H9 (cell line): ENCODE data around the gene LAMP2. TPM values are rescaled to one million over a fixed set of nuclear protein-coding genes. Genes with fewer than 3 reads are reported as not detected.
A peak's percentile ranks its signal among the peaks of the same experiment; 100 is the strongest.

Experiments
- DNase-seq: peaks from one replicate; pipeline ENCODE4 v3.0.0-alpha.2; 2017
- H2AFZ ChIP-seq: one replicate; pipeline ENCODE4 v1.6.1; 2013; ENCODE audit warnings: mild to moderate bottlenecking, low read length, control low read depth, moderate library complexity
- H2AK5ac ChIP-seq: 2 replicates; pipeline ENCODE4 v1.6.1; 2013; ENCODE audit warnings: low read length, control low read depth, mixed read lengths; ENCODE audit not compliant: insufficient read length
- H2BK120ac ChIP-seq: one replicate; pipeline ENCODE4 v1.6.1; 2013; ENCODE audit warnings: low read depth, mild to moderate bottlenecking, low read length, control low read depth, inconsistent platforms; ENCODE audit not compliant: poor library complexity, severe bottlenecking
- H2BK12ac ChIP-seq: 2 replicates; pipeline ENCODE4 v1.6.1; 2013; ENCODE audit warnings: low read length, control low read depth, mixed read lengths, low read depth; ENCODE audit not compliant: insufficient read length
- H2BK15ac ChIP-seq: 2 replicates; pipeline ENCODE4 v1.6.1; 2013; ENCODE audit warnings: low read depth, low read length, control low read depth
- H2BK20ac ChIP-seq: one replicate; pipeline ENCODE4 v1.6.1; 2013; ENCODE audit warnings: low read depth, mild to moderate bottlenecking, low read length, control low read depth, inconsistent platforms; ENCODE audit not compliant: poor library complexity, severe bottlenecking
- H2BK5ac ChIP-seq: 2 replicates; pipeline ENCODE4 v1.6.1; 2013; ENCODE audit warnings: low read length, control low read depth, mixed read lengths; ENCODE audit not compliant: insufficient read length
- H3K14ac ChIP-seq: 2 replicates; pipeline ENCODE4 v1.6.1; 2013; ENCODE audit warnings: low read length, control low read depth; ENCODE audit not compliant: insufficient read depth
- H3K18ac ChIP-seq: 2 replicates; pipeline ENCODE4 v1.6.1; 2013; ENCODE audit warnings: low read depth, mild to moderate bottlenecking, mixed read lengths, low read length, control low read depth; ENCODE audit not compliant: insufficient read length
- H3K23ac ChIP-seq: 2 replicates; pipeline ENCODE4 v1.6.1; 2013; ENCODE audit warnings: low read length, control low read depth, mixed read lengths, low read depth; ENCODE audit not compliant: insufficient read length
- H3K23me2 ChIP-seq: 2 replicates; pipeline ENCODE4 v1.6.1; 2013; ENCODE audit warnings: low read depth, mild to moderate bottlenecking, mixed read lengths, low read length, control low read depth; ENCODE audit not compliant: insufficient read length, poor library complexity, severe bottlenecking
- H3K27ac ChIP-seq: 2 replicates; pipeline ENCODE4 v1.5.1; 2013; ENCODE audit warnings: low read length, control low read depth, mixed read lengths, low read depth; ENCODE audit not compliant: insufficient read length
- H3K27me3 ChIP-seq: 2 replicates; pipeline ENCODE4 v1.6.1; 2013; ENCODE audit warnings: low read length, control low read depth, inconsistent platforms; ENCODE audit not compliant: insufficient read depth
- H3K4ac ChIP-seq: 2 replicates; pipeline ENCODE4 v1.6.1; 2013; ENCODE audit warnings: low read depth, mild to moderate bottlenecking, control low read depth, inconsistent platforms, low read length, moderate library complexity
- H3K4me1 ChIP-seq: 2 replicates; pipeline ENCODE4 v1.6.1; 2013; ENCODE audit warnings: low read length, control low read depth, inconsistent platforms; ENCODE audit not compliant: insufficient read depth
- H3K4me2 ChIP-seq: 2 replicates; pipeline ENCODE4 v1.6.1; 2013; ENCODE audit warnings: low read length, control low read depth, mixed read lengths; ENCODE audit not compliant: insufficient read length, insufficient read depth
- H3K56ac ChIP-seq: 2 replicates; pipeline ENCODE4 v1.6.1; 2013; ENCODE audit warnings: low read depth, mild to moderate bottlenecking, mixed read lengths, low read length, control low read depth; ENCODE audit not compliant: insufficient read length
- H3K79me1 ChIP-seq: 2 replicates; pipeline ENCODE4 v1.6.1; 2013; ENCODE audit warnings: low read depth, mild to moderate bottlenecking, moderate library complexity, low read length, control low read depth, inconsistent platforms; ENCODE audit not compliant: insufficient read depth, poor library complexity, severe bottlenecking
- H3K79me2 ChIP-seq: 2 replicates; pipeline ENCODE4 v1.6.1; 2013; ENCODE audit warnings: low read length, control low read depth, inconsistent platforms; ENCODE audit not compliant: insufficient read depth
- H3K9ac ChIP-seq: 2 replicates; pipeline ENCODE4 v1.6.1; 2013; ENCODE audit warnings: low read length, control low read depth, mixed read lengths; ENCODE audit not compliant: insufficient read length; ENCODE audit errors: extremely low read depth
- H3K9me3 ChIP-seq: one replicate; pipeline ENCODE4 v1.6.1; 2013; ENCODE audit warnings: low read depth, low read length, inconsistent platforms; ENCODE audit not compliant: control insufficient read depth
- H3T11ph ChIP-seq: one replicate; pipeline ENCODE4 v1.6.1; 2013; ENCODE audit warnings: mild to moderate bottlenecking, low read length, control low read depth, inconsistent platforms
- H4K20me1 ChIP-seq: one replicate; pipeline ENCODE4 v1.6.1; 2013; ENCODE audit not compliant: control insufficient read depth, insufficient read length, insufficient read depth
- H4K5ac ChIP-seq: 2 replicates; pipeline ENCODE4 v1.6.1; 2013; ENCODE audit warnings: low read depth, mild to moderate bottlenecking, mixed read lengths, low read length, control low read depth; ENCODE audit not compliant: insufficient read length
- H4K8ac ChIP-seq: replicated peaks from 2 replicates; pipeline ENCODE4 v1.6.1; 2013; ENCODE audit warnings: low read length, control low read depth, mixed read lengths, low read depth; ENCODE audit not compliant: insufficient read length
- H4K91ac ChIP-seq: 2 replicates; pipeline ENCODE4 v1.6.1; 2013; ENCODE audit warnings: low read depth, mild to moderate bottlenecking, moderate library complexity, mixed read lengths, low read length, control low read depth; ENCODE audit not compliant: insufficient read length
- H3K27ac Mint-ChIP-seq, 3 experiments: 2 replicates in 2 of 3; 3 replicates in 1 of 3; pipeline ENCODE4 v1.8.0; 2020 to 2021; ENCODE audit warnings: mixed read lengths in 3 of 3, mild to moderate bottlenecking in 1 of 3, moderate library complexity in 1 of 3
- H3K27me3 Mint-ChIP-seq: 2 replicates; pipeline ENCODE4 v1.8.0; 2021; ENCODE audit warnings: low read depth, mild to moderate bottlenecking, moderate library complexity, mixed read lengths
- H3K36me3 Mint-ChIP-seq, 3 experiments: 2 replicates in 2 of 3; 3 replicates in 1 of 3; pipeline ENCODE4 v1.8.0; 2020 to 2021; ENCODE audit warnings: low read depth in 3 of 3, mixed read lengths in 3 of 3; ENCODE audit not compliant: insufficient read depth in 1 of 3
- H3K4me1 Mint-ChIP-seq, 2 experiments: 2 replicates each; pipeline ENCODE4 v1.8.0; 2020; ENCODE audit warnings: mixed read lengths in 2 of 2
- H3K4me3 Mint-ChIP-seq, 2 experiments: 2 replicates in 1 of 2; 3 replicates in 1 of 2; pipeline ENCODE4 v1.8.0; 2020 to 2021; ENCODE audit warnings: mild to moderate bottlenecking in 2 of 2, mixed read lengths in 2 of 2, moderate library complexity in 1 of 2
- H3K9me3 Mint-ChIP-seq, 2 experiments: 2 replicates in 1 of 2; 3 replicates in 1 of 2; pipeline ENCODE4 v1.8.0; 2020; ENCODE audit warnings: mild to moderate bottlenecking in 2 of 2, mixed read lengths in 2 of 2, moderate library complexity in 1 of 2
- WGBS: extraction: QIAGEN DNeasy Blood & Tissue Kit; methylation state at CpG from one replicate; pipeline ENCODE4 v1.1.7; 2013; ENCODE audit warnings: missing lambda C conversion rate, low lambda C conversion rate, mixed read lengths; ENCODE audit not compliant: insufficient read length; ENCODE audit errors: extremely low coverage; 5-methylcytosine and 5-hydroxymethylcytosine counted together
- total RNA-seq: library from RNA; stranded (reverse); gene quantifications from 2 replicates; pipeline ENCODE4 v1.2.1, GENCODE V29; 2021
- TF ChIP-seq, protein P1 (sequence below): fragments of 200-600 bp; sonication (generic); conservative IDR thresholded peaks from 3 replicates; pipeline ENCODE4 v1.8.0; 2021; ENCODE audit warnings: antibody characterized with exemption, mild to moderate bottlenecking

The LAMP2 gene
- total RNA-seq, 1 experiment from 2014 or later, result 27.7 TPM

GRCh38 chrX:120450163-120450562, 18.9 kb downstream of the LAMP2 start:
- TF ChIP-seq, protein P1, sequence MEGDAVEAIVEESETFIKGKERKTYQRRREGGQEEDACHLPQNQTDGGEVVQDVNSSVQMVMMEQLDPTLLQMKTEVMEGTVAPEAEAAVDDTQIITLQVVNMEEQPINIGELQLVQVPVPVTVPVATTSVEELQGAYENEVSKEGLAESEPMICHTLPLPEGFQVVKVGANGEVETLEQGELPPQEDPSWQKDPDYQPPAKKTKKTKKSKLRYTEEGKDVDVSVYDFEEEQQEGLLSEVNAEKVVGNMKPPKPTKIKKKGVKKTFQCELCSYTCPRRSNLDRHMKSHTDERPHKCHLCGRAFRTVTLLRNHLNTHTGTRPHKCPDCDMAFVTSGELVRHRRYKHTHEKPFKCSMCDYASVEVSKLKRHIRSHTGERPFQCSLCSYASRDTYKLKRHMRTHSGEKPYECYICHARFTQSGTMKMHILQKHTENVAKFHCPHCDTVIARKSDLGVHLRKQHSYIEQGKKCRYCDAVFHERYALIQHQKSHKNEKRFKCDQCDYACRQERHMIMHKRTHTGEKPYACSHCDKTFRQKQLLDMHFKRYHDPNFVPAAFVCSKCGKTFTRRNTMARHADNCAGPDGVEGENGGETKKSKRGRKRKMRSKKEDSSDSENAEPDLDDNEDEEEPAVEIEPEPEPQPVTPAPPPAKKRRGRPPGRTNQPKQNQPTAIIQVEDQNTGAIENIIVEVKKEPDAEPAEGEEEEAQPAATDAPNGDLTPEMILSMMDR, result peak; percentile 48; the same call in 2 of the 3 replicates

More at GRCh38 chrX:120450163-120450562, 18.9 kb downstream of the LAMP2 start:
- Histone ChIP-seq H3K4me1 (no peaks in the 10 kb centered on the region), H3K23me2 (no peaks in the 10 kb centered on the region), H3K9ac (no peak overlapping the region), H3K27me3 (no peaks in the 10 kb centered on the region), H3K14ac (no peak overlapping the region), H4K20me1 (no peaks in the 10 kb centered on the region), H3K79me2 (no peaks in the 10 kb centered on the region), H3T11ph (no peak overlapping the region), H3K4ac (no peak overlapping the region), H3K9me3 (peaks cover 6% of the 10 kb centered on the region), H4K5ac (no peak overlapping the region), H3K79me1 (no peaks in the 10 kb centered on the region), H2BK12ac (no peak overlapping the region), H4K8ac (no peak overlapping the region), H2BK15ac (no peak overlapping the region), H2BK20ac (no peak overlapping the region), H2AK5ac (no peak overlapping the region), H2AFZ (no peak overlapping the region), H3K56ac (no peak overlapping the region), H3K27ac (no peak overlapping the region), H2BK120ac (no peak overlapping the region), H3K4me2 (no peak overlapping the region), H3K18ac (no peak overlapping the region), H4K91ac (no peak overlapping the region), H2BK5ac (no peak overlapping the region), H3K23ac (no peak overlapping the region)
- Mint-ChIP-seq H3K4me1 (peaks cover 0 to 2% of the 10 kb centered on the region in 2 experiments; a peak in 1 of 4 replicates), H3K27ac (no peak overlapping the region), H3K27me3 (no peaks in the 10 kb centered on the region), H3K36me3 (peaks cover 7 to 37% (median 34%) of the 10 kb centered on the region in 3 experiments; a peak in 6 of 7 replicates), H3K4me3 (no peak overlapping the region), H3K9me3 (peaks cover 42 to 55% of the 10 kb centered on the region in 2 experiments)
- no peak for DNase-seq
- no CpG with 5 or more reads among the region's 3 CpGs for WGBS
